Neural progenitor cell (in vitro differentiated cells): ENCODE data around the gene LY6G6F. TPM values are rescaled to one million over a fixed set of nuclear protein-coding genes. Genes with fewer than 3 reads are reported as not detected.
A peak's percentile ranks its signal among the peaks of the same experiment; 100 is the strongest.

Experiments used
- DNase-seq: peaks from one replicate; pipeline ENCODE4 v3.0.0-alpha.2; 2016; ENCODE audit warnings: low spot score
- H2AFZ ChIP-seq: fragments of 200-600 bp; sonication (generic); replicated peaks from 2 replicates; pipeline ENCODE4 v1.6.1; 2016; ENCODE audit warnings: antibody characterized with exemption
- H3F3A ChIP-seq: fragments of 200-600 bp; sonication (generic); 2 replicates; pipeline ENCODE4 v1.6.1; 2016; ENCODE audit warnings: antibody characterized with exemption, low read depth
- H3K27ac ChIP-seq: fragments of 200-600 bp; sonication (generic); 2 replicates; pipeline ENCODE4 v1.5.1; 2016; ENCODE audit warnings: mild to moderate bottlenecking
- H3K27me3 ChIP-seq: fragments of 200-600 bp; sonication (generic); 2 replicates; pipeline ENCODE4 v1.6.1; 2016; ENCODE audit warnings: mild to moderate bottlenecking, moderate library complexity
- H3K36me3 ChIP-seq: fragments of 200-600 bp; sonication (generic); 2 replicates; pipeline ENCODE4 v1.5.1; 2016
- H3K4me1 ChIP-seq: fragments of 200-600 bp; sonication (generic); 2 replicates; pipeline ENCODE4 v1.6.1; 2016; ENCODE audit warnings: mixed run types
- H3K4me2 ChIP-seq: fragments of 200-600 bp; sonication (generic); 2 replicates; pipeline ENCODE4 v1.6.1; 2016
- H3K4me3 ChIP-seq: fragments of 200-600 bp; sonication (generic); 2 replicates; pipeline ENCODE4 v1.5.1; 2016
- H3K79me2 ChIP-seq: fragments of 200-600 bp; sonication (generic); 2 replicates; pipeline ENCODE4 v1.6.1; 2016; ENCODE audit warnings: low read depth
- H3K9ac ChIP-seq: fragments of 200-600 bp; sonication (generic); 2 replicates; pipeline ENCODE4 v1.6.1; 2016
- H3K9me3 ChIP-seq: fragments of 200-600 bp; sonication (generic); 2 replicates; pipeline ENCODE4 v1.5.1; 2016; ENCODE audit warnings: low read depth
- H4K20me1 ChIP-seq: fragments of 200-600 bp; sonication (generic); 2 replicates; pipeline ENCODE4 v1.6.1; 2016; ENCODE audit warnings: low read depth
- H3K27ac Mint-ChIP-seq: 3 replicates; pipeline ENCODE4 v1.8.0; 2021; ENCODE audit warnings: mixed read lengths
- H3K27me3 Mint-ChIP-seq: 2 replicates; pipeline ENCODE4 v1.8.0; 2022; ENCODE audit warnings: low read depth, mild to moderate bottlenecking, inconsistent platforms, moderate library complexity, mixed read lengths; ENCODE audit not compliant: insufficient read depth
- H3K36me3 Mint-ChIP-seq: 3 replicates; pipeline ENCODE4 v1.8.0; 2021; ENCODE audit warnings: mixed read lengths
- H3K4me1 Mint-ChIP-seq: 3 replicates; pipeline ENCODE4 v1.8.0; 2021; ENCODE audit warnings: mixed read lengths
- H3K4me3 Mint-ChIP-seq: 3 replicates; pipeline ENCODE4 v1.8.0; 2021; ENCODE audit warnings: mild to moderate bottlenecking, moderate library complexity, mixed read lengths
- H3K9me3 Mint-ChIP-seq: 3 replicates; pipeline ENCODE4 v1.8.0; 2020; ENCODE audit warnings: mixed read lengths
- CTCF ChIP-seq: fragments of 200-600 bp; sonication (generic); IDR thresholded peaks from 2 replicates; pipeline ENCODE4 v1.5.1; 2017; ENCODE audit warnings: antibody characterized with exemption, mild to moderate bottlenecking
- EZH2 ChIP-seq: fragments of 200-600 bp; sonication (generic); IDR thresholded peaks from 2 replicates; pipeline ENCODE4 v1.6.1; 2017; ENCODE audit warnings: antibody characterized with exemption, mild to moderate bottlenecking, moderate library complexity
- EZH2phosphoT487 ChIP-seq: fragments of 200-600 bp; sonication (generic); IDR thresholded peaks from 2 replicates; pipeline ENCODE4 v1.6.1; 2017; ENCODE audit warnings: antibody characterized with exemption
- total RNA-seq: library from RNA; depleted of rRNA; stranded (reverse); fragments of >200 nt; gene quantifications from 2 replicates; pipeline ENCODE4 v1.2.3, GENCODE V29; 2015; ENCODE audit warnings: low replicate concordance

Gene LY6G6F
- total RNA-seq, 1 donor from 2014 or later = not detected

- no peaks in the 10 kb centered on the region for H3K27me3 ChIP-seq
- Mint-ChIP-seq H3K9me3 (no peaks in the 10 kb centered on the region), H3K4me1 (peaks cover 35% of the 10 kb centered on the region), H3K27me3 (peaks cover 5% of the 10 kb centered on the region), H3K27ac (peak overlapping the region; percentile 85), H3K36me3 (peaks cover 23% of the 10 kb centered on the region), H3K4me3 (peak overlapping the region; percentile 97)
- no peak for TF ChIP-seq CTCF
- TF ChIP-seq EZH2phosphoT487 = no peak
- no peak overlapping the region for H3K27ac ChIP-seq
- DNase-seq = no peak
- peak overlapping the region; percentile 84 for H3K9ac ChIP-seq
- no peaks in the 10 kb centered on the region for H3K36me3 ChIP-seq
- no peak overlapping the region for H2AFZ ChIP-seq
- H3K4me3 ChIP-seq = peak overlapping the region; percentile 90
- H3K9me3 ChIP-seq = no peaks in the 10 kb centered on the region
- peaks cover 57% of the 10 kb centered on the region for H3K79me2 ChIP-seq
- no peaks in the 10 kb centered on the region for H4K20me1 ChIP-seq
- H3K4me2 ChIP-seq = peak overlapping the region; percentile 84
- peaks cover 25% of the 10 kb centered on the region for H3F3A ChIP-seq
- H3K4me1 ChIP-seq = peaks cover 15% of the 10 kb centered on the region
Measured at GRCh38 chr6:31666337-31666965, 40.2 kb upstream of the LY6G6F start.

GRCh38 chr6:31669676-31670075 is 37.0 kb upstream of the LY6G6F start, which contains the start of gene LY6G5B:
Gene LY6G5B, plus strand, starts transcription at chr6:31669976. Its CDS starts 975 bp downstream, at chr6:31670951.
- H3K36me3 Mint-ChIP-seq = peaks cover 23% of the 10 kb centered on the region
- H3F3A ChIP-seq = peaks cover 10% of the 10 kb centered on the region

GRCh38 chr6:31676322-31676903 is 30.3 kb upstream of the LY6G6F start:
- Histone ChIP-seq H3F3A (peaks cover 6% of the 10 kb centered on the region), H3K79me2 (no peaks in the 10 kb centered on the region), H3K4me3 (no peak overlapping the region), H4K20me1 (no peaks in the 10 kb centered on the region), H3K9me3 (no peaks in the 10 kb centered on the region), H3K27ac (no peak overlapping the region), H3K36me3 (no peaks in the 10 kb centered on the region), H3K4me2 (no peak overlapping the region), H3K4me1 (peaks cover under 1% of the 10 kb centered on the region), H2AFZ (no peak overlapping the region), H3K9ac (no peak overlapping the region), H3K27me3 (peaks cover 7% of the 10 kb centered on the region)
- Mint-ChIP-seq H3K9me3 (no peaks in the 10 kb centered on the region), H3K27ac (no peak overlapping the region), H3K27me3 (peaks cover 8% of the 10 kb centered on the region), H3K4me3 (no peak overlapping the region), H3K36me3 (peaks cover 7% of the 10 kb centered on the region), H3K4me1 (peaks cover 9% of the 10 kb centered on the region)
- TF ChIP-seq EZH2 = no peak
- TF ChIP-seq EZH2phosphoT487 = no peak
- no peak for TF ChIP-seq CTCF
- no peak for DNase-seq

More at GRCh38 chr6:31669676-31670075, 37.0 kb upstream of the LY6G6F start, which contains the start of gene LY6G5B:
- H3K4me1 ChIP-seq = no peaks in the 10 kb centered on the region
- Mint-ChIP-seq H3K27ac (no peak within 1 kb of the TSS), H3K4me1 (peaks cover 10% of the 10 kb centered on the region), H3K9me3 (no peaks in the 10 kb centered on the region), H3K27me3 (peaks cover under 1% of the 10 kb centered on the region), H3K4me3 (no peak within 1 kb of the TSS)
- H3K27ac ChIP-seq = no peak within 1 kb of the TSS
- H3K27me3 ChIP-seq = no peaks in the 10 kb centered on the region
- DNase-seq = no peak
- H3K4me3 ChIP-seq = no peak within 1 kb of the TSS
- no peaks in the 10 kb centered on the region for H3K9me3 ChIP-seq
- TF ChIP-seq EZH2phosphoT487 = no peak
- no peak for TF ChIP-seq CTCF
- no peak for TF ChIP-seq EZH2
- H4K20me1 ChIP-seq = no peaks in the 10 kb centered on the region
- peaks cover 33% of the 10 kb centered on the region for H3K79me2 ChIP-seq
- H2AFZ ChIP-seq = no peak within 1 kb of the TSS
- H3K36me3 ChIP-seq = no peaks in the 10 kb centered on the region
- H3K9ac ChIP-seq = no peak within 1 kb of the TSS
- no peak within 1 kb of the TSS for H3K4me2 ChIP-seq
